K562 (cell line): ENCODE measurements around the gene CENPU. TPM values are rescaled to one million over a fixed set of nuclear protein-coding genes. Genes with fewer than 3 reads are reported as not detected.

Experiments used
- CTCF ChIP-seq, 3 experiments: IDR thresholded peaks in 2 of 3; conservative IDR thresholded peaks in 1 of 3; 2 replicates each; pipeline ENCODE4 v1.5.1; 2011 to 2012; ENCODE audit warnings: low read length in 3 of 3, mild to moderate bottlenecking in 3 of 3, control low read depth in 2 of 3, improper control_type of control experiment in 1 of 3, inconsistent platforms in 1 of 3, low read depth in 1 of 3, mixed read lengths in 1 of 3, moderate library complexity in 1 of 3; ENCODE audit not compliant: insufficient read depth in 2 of 3
- ELF4 ChIP-seq: fragments of 450-650 bp; formaldehyde crosslinking; IDR thresholded peaks from 2 replicates; pipeline ENCODE4 v1.4.0; 2022; ENCODE audit warnings: missing genetic modification characterization
- GTF2B ChIP-seq: IDR thresholded peaks from 2 replicates; pipeline ENCODE4 v1.6.1; 2011; ENCODE audit not compliant: insufficient read length; ENCODE audit errors: extremely low read depth
- JUNB ChIP-seq: fragments of 450-650 bp; formaldehyde crosslinking; conservative IDR thresholded peaks from 2 replicates; pipeline ENCODE4 v1.4.0; 2020; ENCODE audit warnings: mild to moderate bottlenecking
- MBD2 ChIP-seq: sonication (generic); IDR thresholded peaks from 2 replicates; pipeline ENCODE4 v1.6.1; 2016; ENCODE audit warnings: low read depth, borderline replicate concordance
- PATZ1 ChIP-seq: fragments of 250-450 bp; sonication (Bioruptor Pico); IDR thresholded peaks from 2 replicates; pipeline ENCODE4 v1.5.0; 2020; ENCODE audit warnings: mild to moderate bottlenecking, borderline replicate concordance
- SNRNP70 ChIP-seq: fragments of 200-400 bp; formaldehyde crosslinking; optimal IDR thresholded peaks from 2 replicates; pipeline ENCODE3; 2017; ENCODE audit warnings: low read depth, low read length
- STAG1 ChIP-seq: sonication (generic); formaldehyde crosslinking; IDR thresholded peaks from 2 replicates; pipeline ENCODE4 v1.5.0; 2020; ENCODE audit warnings: missing genetic modification reagents, borderline replicate concordance
- TRIM24 ChIP-seq, 2 experiments: fragments of 450-650 bp; IDR thresholded peaks; 2 replicates each; pipeline ENCODE4 v1.6.1; 2016
- ZNF280B ChIP-seq: fragments of 250-450 bp; sonication (Bioruptor Pico); IDR thresholded peaks from 2 replicates; pipeline ENCODE4 v1.5.1; 2021; ENCODE audit warnings: mild to moderate bottlenecking
- polyA plus RNA-seq, 8 experiments: library from polyadenylated mRNA; depleted of rRNA in 4 of 8; stranded (reverse) in 5 of 8; unstranded in 3 of 8; fragments of >200 nt; fragmentation: Nextera tagmentation in 2 of 8; fragmentation: Illumina TruSeq in 1 of 8; extraction: Ambion mirVana in 2 of 8; extraction: Trizol in 1 of 8; gene quantifications; 2 replicates each; pipeline versions ENCODE4 v1.2.1 to v1.2.3, GENCODE V29; 2011 to 2014; ENCODE audit warnings: inconsistent platforms in 1 of 8, missing spikeins in 1 of 8
- total RNA-seq, 7 experiments: library from RNA; depleted of rRNA in 6 of 7; stranded (reverse); fragments of >200 nt in 6 of 7; fragmentation: Illumina TruSeq in 2 of 7; extraction: Trizol in 2 of 7; gene quantifications; 2 replicates each; pipeline versions ENCODE4 v1.2.1 to v1.2.3, GENCODE V29; 2011 to 2021; ENCODE audit warnings: low replicate concordance in 1 of 7

Gene CENPU
- total and polyA plus RNA-seq, 9 of the 15 experiments (the other 6 are each of a cell fraction or from before 2014, with no cell fraction given), result 39.4 to 98.7 (median 84.3) TPM

GRCh38 chr4:184757810-184758209 lies 23.9 kb upstream of the CENPU start (continued):
- TF ChIP-seq ZNF280B (CRISPR knock-in tag) (no peak), PATZ1 (CRISPR knock-in tag) (no peak), TRIM24 (IDR thresholded peaks at IDR 0.05) (no peak), MBD2 (no peak), GTF2B (no peak), STAG1 (CRISPR knock-in tag) (no peak), SNRNP70 (no peak), ELF4 (no peak), JUNB (CRISPR knock-in tag) (no peak), CTCF (IDR thresholded peaks at IDR 0.05 in 2 of 3, conservative IDR thresholded peaks at IDR 0.05 in 1 of 3; ENCODE audit: insufficient read depth in 2 of 3, low read depth in 1 of 3, low read length in 3 of 3) (no peak)
- TF ChIP-seq, all 486 proteins: peak for 0
